GM12892 (cell line): ENCODE results near the gene ATP5MK.

Experiments used
- POLR2A ChIP-seq: IDR thresholded peaks from 2 replicates; pipeline ENCODE4 v1.6.1; 2011; ENCODE audit warnings: low read depth, low read length, control low read depth
- POLR2AphosphoS5 ChIP-seq: IDR thresholded peaks from 2 replicates; pipeline ENCODE4 v1.6.1; 2011; ENCODE audit warnings: low read depth, low read length, control low read depth
- TAF1 ChIP-seq: IDR thresholded peaks from 2 replicates; pipeline ENCODE4 v1.6.1; 2011; ENCODE audit warnings: low read depth, mild to moderate bottlenecking, control low read depth, low read length, borderline replicate concordance

DNA sequence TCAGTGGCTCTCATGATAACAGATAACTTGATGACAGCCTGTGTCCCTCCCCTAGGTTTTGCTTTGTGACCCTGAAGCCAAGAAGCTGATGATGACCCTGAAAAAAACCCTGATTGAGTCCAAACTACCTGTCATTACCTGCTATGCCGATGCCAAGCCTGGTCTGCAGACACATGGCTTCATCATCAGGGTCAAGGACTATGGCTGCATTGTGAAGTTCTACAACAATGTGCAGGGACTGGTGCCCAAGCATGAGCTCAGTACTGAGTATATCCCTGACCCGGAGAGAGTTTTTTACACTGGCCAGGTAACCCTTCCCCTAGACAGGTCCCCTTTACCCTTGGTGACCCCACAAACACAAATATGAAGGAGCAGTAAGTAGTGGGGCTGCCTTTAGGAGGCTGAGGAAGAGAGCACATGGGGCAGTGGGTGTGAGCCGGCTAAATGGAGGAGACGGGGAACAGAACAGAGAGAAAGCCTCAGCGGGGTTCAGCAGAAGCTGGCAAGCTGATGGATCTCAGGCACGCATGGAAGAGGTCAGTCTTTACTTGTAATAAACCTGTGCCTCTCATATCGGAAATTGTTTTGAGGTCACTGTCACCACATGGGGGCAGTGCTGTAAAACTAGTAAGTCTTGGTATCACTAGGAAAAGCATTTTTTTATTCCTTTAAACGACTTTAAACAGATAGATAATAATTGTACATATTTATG, 20.3 kb upstream of the ATP5MK start:
- TF ChIP-seq POLR2AphosphoS5 (no peak), POLR2A (no peak), TAF1 (no peak)
